Mesenchymal stem cell (in vitro differentiated cells and primary cell): Measurements from ENCODE around the gene CNTLN.

Source experiments
- DNase-seq: peaks from one replicate; pipeline ENCODE4 v3.0.0-alpha.2; 2013
- H2AFZ ChIP-seq: one replicate; pipeline ENCODE4 v1.6.1; 2013; ENCODE audit warnings: low read depth, mild to moderate bottlenecking, control low read depth, inconsistent platforms, low read length, moderate library complexity
- H2AK5ac ChIP-seq: 2 replicates; pipeline ENCODE4 v1.6.1; 2013; ENCODE audit warnings: low read length, moderate library complexity, mild to moderate bottlenecking, inconsistent platforms; ENCODE audit not compliant: severe bottlenecking
- H2BK120ac ChIP-seq: one replicate; pipeline ENCODE4 v1.6.1; 2013; ENCODE audit warnings: low read depth, mild to moderate bottlenecking, inconsistent platforms, low read length, moderate library complexity
- H2BK12ac ChIP-seq, 2 experiments: one replicate each; pipeline ENCODE4 v1.6.1; 2013; ENCODE audit warnings: inconsistent platforms in 2 of 2, low read length in 2 of 2, mild to moderate bottlenecking in 2 of 2, moderate library complexity in 2 of 2, control low read depth in 1 of 2
- H2BK15ac ChIP-seq: one replicate; pipeline ENCODE4 v1.6.1; 2013; ENCODE audit warnings: mild to moderate bottlenecking, low read depth, inconsistent platforms; ENCODE audit not compliant: poor library complexity, severe bottlenecking
- H2BK5ac ChIP-seq: 2 replicates; pipeline ENCODE4 v1.6.1; 2013; ENCODE audit warnings: low read depth, mild to moderate bottlenecking, low read length, control low read depth, inconsistent platforms; ENCODE audit not compliant: poor library complexity, severe bottlenecking
- H3K14ac ChIP-seq, 2 experiments: one replicate each; pipeline ENCODE4 v1.6.1; 2013; ENCODE audit warnings: inconsistent platforms in 2 of 2, low read length in 2 of 2, control low read depth in 1 of 2, mild to moderate bottlenecking in 1 of 2, moderate library complexity in 1 of 2
- H3K18ac ChIP-seq, 2 experiments: one replicate each; pipeline ENCODE4 v1.6.1; 2013; ENCODE audit warnings: inconsistent platforms in 2 of 2, low read length in 2 of 2, control low read depth in 1 of 2, low read depth in 1 of 2, mild to moderate bottlenecking in 1 of 2
- H3K23ac ChIP-seq, 2 experiments: one replicate each; pipeline ENCODE4 v1.6.1; 2013; ENCODE audit warnings: inconsistent platforms in 2 of 2, low read length in 2 of 2, mild to moderate bottlenecking in 2 of 2, moderate library complexity in 2 of 2, control low read depth in 1 of 2
- H3K27ac ChIP-seq: 2 replicates; pipeline ENCODE4 v1.5.1; 2013; ENCODE audit warnings: mild to moderate bottlenecking, moderate library complexity, low read length, control low read depth, inconsistent platforms; ENCODE audit not compliant: poor library complexity, severe bottlenecking
- H3K27me3 ChIP-seq, 2 experiments: 2 replicates each; pipeline versions ENCODE4 v1.6.1 to v1.7.0; 2013; ENCODE audit warnings: low read length in 2 of 2, mild to moderate bottlenecking in 2 of 2, moderate library complexity in 2 of 2, control low read depth in 1 of 2, inconsistent platforms in 1 of 2; ENCODE audit not compliant: control insufficient read depth in 1 of 2, insufficient read depth in 1 of 2
- H3K36me3 ChIP-seq, 2 experiments: 2 replicates each; pipeline versions ENCODE4 v1.6.1 to v1.7.0; 2013; ENCODE audit warnings: low read length in 2 of 2, control low read depth in 1 of 2, inconsistent platforms in 1 of 2, low read depth in 1 of 2, mild to moderate bottlenecking in 1 of 2; ENCODE audit not compliant: insufficient read depth in 2 of 2, control insufficient read depth in 1 of 2
- H3K4ac ChIP-seq, 2 experiments: one replicate each; pipeline ENCODE4 v1.6.1; 2013; ENCODE audit warnings: inconsistent platforms in 2 of 2, low read length in 2 of 2, mild to moderate bottlenecking in 2 of 2, moderate library complexity in 2 of 2, control low read depth in 1 of 2, low read depth in 1 of 2
- H3K4me1 ChIP-seq: 2 replicates; pipeline ENCODE4 v1.6.1; 2013; ENCODE audit warnings: low read depth, low read length, control low read depth; ENCODE audit not compliant: control insufficient read depth, insufficient read depth
- H3K4me2 ChIP-seq: 2 replicates; pipeline ENCODE4 v1.6.1; 2013; ENCODE audit warnings: low read length, mild to moderate bottlenecking, inconsistent platforms; ENCODE audit not compliant: poor library complexity, severe bottlenecking
- H3K4me3 ChIP-seq, 2 experiments: 2 replicates each; pipeline versions ENCODE4 v1.5.1 to v1.7.0; 2013; ENCODE audit warnings: low read length in 2 of 2, mild to moderate bottlenecking in 2 of 2, control low read depth in 1 of 2, low read depth in 1 of 2; ENCODE audit not compliant: insufficient read depth in 1 of 2
- H3K79me1 ChIP-seq: replicated peaks from 2 replicates; pipeline ENCODE4 v1.6.1; 2013; ENCODE audit warnings: mild to moderate bottlenecking, control low read depth, low read length, inconsistent platforms; ENCODE audit not compliant: poor library complexity, severe bottlenecking
- H3K9ac ChIP-seq: 2 replicates; pipeline ENCODE4 v1.7.0; 2013; ENCODE audit warnings: mild to moderate bottlenecking, low read length, moderate library complexity
- H3K9me3 ChIP-seq: 2 replicates; pipeline ENCODE4 v1.7.0; 2013; ENCODE audit warnings: mild to moderate bottlenecking, low read length; ENCODE audit not compliant: control insufficient read depth
- H4K8ac ChIP-seq: one replicate; pipeline ENCODE4 v1.6.1; 2013; ENCODE audit warnings: inconsistent platforms, mild to moderate bottlenecking, low read length, moderate library complexity
- H4K91ac ChIP-seq: one replicate; pipeline ENCODE4 v1.6.1; 2013; ENCODE audit warnings: mild to moderate bottlenecking, low read length, inconsistent platforms
- WGBS: methylation state at CpG from one replicate; pipeline ENCODE4 v1.1.7; 2013; ENCODE audit warnings: mixed read lengths; 5-methylcytosine and 5-hydroxymethylcytosine counted together

The CNTLN gene

GRCh38 chr9:17318821-17319320 lies 184.0 kb downstream of the CNTLN start:
- Histone ChIP-seq H3K27me3 (no peaks in the 10 kb centered on the region), H3K9ac (no peak overlapping the region), H2BK5ac (no peak overlapping the region), H2AK5ac (no peak overlapping the region), H3K14ac (no peak overlapping the region), H2BK15ac (no peak overlapping the region), H2AFZ (no peak overlapping the region), H2BK12ac (no peak overlapping the region), H3K18ac (no peak overlapping the region), H3K4ac (no peak overlapping the region), H3K9me3 (no peaks in the 10 kb centered on the region), H3K27ac (no peak overlapping the region), H3K79me1 (no peaks in the 10 kb centered on the region), H2BK120ac (no peak overlapping the region), H3K4me1 (no peaks in the 10 kb centered on the region), H3K23ac (no peak overlapping the region), H3K4me2 (no peak overlapping the region), H4K91ac (no peak overlapping the region), H3K4me3 (no peak overlapping the region), H4K8ac (no peak overlapping the region), H3K36me3 (no peaks in the 10 kb centered on the region)
- WGBS: 92% methylated on average over 3 of the region's 4 CpGs
- no peak for DNase-seq

GRCh38 chr9:17319864-17320263 lies 185.0 kb downstream of the CNTLN start:
- Histone ChIP-seq H4K91ac (no peak overlapping the region), H3K4me1 (no peaks in the 10 kb centered on the region), H3K14ac (no peak overlapping the region), H3K18ac (no peak overlapping the region), H4K8ac (no peak overlapping the region), H3K36me3 (no peaks in the 10 kb centered on the region), H2BK120ac (no peak overlapping the region), H3K4me2 (no peak overlapping the region), H3K23ac (no peak overlapping the region), H2BK12ac (no peak overlapping the region), H2AK5ac (no peak overlapping the region), H3K9me3 (no peaks in the 10 kb centered on the region), H3K4me3 (no peak overlapping the region), H2BK15ac (no peak overlapping the region), H3K79me1 (no peaks in the 10 kb centered on the region), H3K27me3 (no peaks in the 10 kb centered on the region), H3K9ac (no peak overlapping the region), H2AFZ (no peak overlapping the region), H3K27ac (no peak overlapping the region), H3K4ac (no peak overlapping the region), H2BK5ac (no peak overlapping the region)
- DNase-seq: no peak
- 100% methylated on average over 1 of the region's 1 CpG for WGBS

GRCh38 chr9:17322882-17323864 lies 188.3 kb downstream of the CNTLN start:
- Histone ChIP-seq H4K91ac (no peak overlapping the region), H3K4me3 (no peak overlapping the region), H3K4ac (no peak overlapping the region), H3K9ac (no peak overlapping the region), H3K9me3 (no peaks in the 10 kb centered on the region), H2BK120ac (no peak overlapping the region), H4K8ac (no peak overlapping the region), H2BK15ac (no peak overlapping the region), H2AK5ac (no peak overlapping the region), H3K27ac (no peak overlapping the region), H2BK12ac (no peak overlapping the region), H3K36me3 (no peaks in the 10 kb centered on the region), H3K14ac (no peak overlapping the region), H3K4me1 (no peaks in the 10 kb centered on the region), H3K27me3 (no peaks in the 10 kb centered on the region), H3K4me2 (no peak overlapping the region), H3K79me1 (no peaks in the 10 kb centered on the region), H2BK5ac (no peak overlapping the region), H2AFZ (no peak overlapping the region), H3K18ac (no peak overlapping the region), H3K23ac (no peak overlapping the region)
- 99% methylated on average over 8 of the region's 10 CpGs for WGBS
- no peak for DNase-seq

GRCh38 chr9:17328331-17328730 lies 193.5 kb downstream of the CNTLN start:
- Histone ChIP-seq H3K9ac (no peak overlapping the region), H4K8ac (no peak overlapping the region), H2BK120ac (no peak overlapping the region), H3K9me3 (no peaks in the 10 kb centered on the region), H3K4me3 (no peak overlapping the region), H3K14ac (no peak overlapping the region), H3K4me1 (no peaks in the 10 kb centered on the region), H3K23ac (no peak overlapping the region), H3K18ac (no peak overlapping the region), H3K4me2 (no peak overlapping the region), H2AK5ac (no peak overlapping the region), H2BK12ac (no peak overlapping the region), H2BK15ac (no peak overlapping the region), H3K27me3 (no peaks in the 10 kb centered on the region), H2AFZ (no peak overlapping the region), H3K36me3 (peaks cover 0 to 2% of the 10 kb centered on the region in 2 experiments), H2BK5ac (no peak overlapping the region), H4K91ac (no peak overlapping the region), H3K4ac (no peak overlapping the region), H3K79me1 (no peaks in the 10 kb centered on the region), H3K27ac (no peak overlapping the region)
- 94% methylated on average over 1 of the region's 2 CpGs for WGBS
- DNase-seq: no peak
